ENCODE measurements around the gene SCRN2.

SCRN2 gene

DNA sequence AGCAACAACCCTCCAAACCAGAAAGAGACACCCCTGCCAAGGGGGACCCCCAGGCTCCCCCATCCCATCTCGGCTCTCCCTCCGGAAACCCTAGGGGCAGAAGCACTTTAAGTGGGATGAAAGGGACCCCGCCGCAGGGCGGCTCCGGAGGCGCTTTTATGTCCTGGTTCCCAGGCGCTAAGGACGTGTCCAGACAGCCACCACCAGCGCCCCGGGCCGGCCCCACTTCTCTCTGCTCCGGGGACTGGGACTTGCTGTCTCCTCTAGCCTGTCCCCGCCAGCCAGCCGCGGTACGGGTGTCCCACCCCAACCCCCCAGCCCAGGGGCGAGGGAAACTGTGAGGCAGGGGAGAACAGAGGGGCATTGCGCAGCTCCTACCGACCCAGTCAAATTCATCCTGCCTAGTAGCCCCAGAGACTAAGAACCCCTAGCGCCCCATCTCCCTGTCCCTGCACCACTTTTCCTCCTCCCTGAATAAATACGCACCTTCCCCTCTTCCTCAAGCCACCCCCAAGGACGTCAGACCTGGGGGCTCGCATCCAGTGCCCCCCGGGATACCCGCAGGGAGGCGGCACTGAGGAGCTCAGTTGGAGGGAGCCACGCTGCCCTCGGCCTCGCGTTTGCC is 5.8 kb upstream of the SCRN2 start:
- no peak for DNase-seq (ENCODE audit: low read depth)

DNA sequence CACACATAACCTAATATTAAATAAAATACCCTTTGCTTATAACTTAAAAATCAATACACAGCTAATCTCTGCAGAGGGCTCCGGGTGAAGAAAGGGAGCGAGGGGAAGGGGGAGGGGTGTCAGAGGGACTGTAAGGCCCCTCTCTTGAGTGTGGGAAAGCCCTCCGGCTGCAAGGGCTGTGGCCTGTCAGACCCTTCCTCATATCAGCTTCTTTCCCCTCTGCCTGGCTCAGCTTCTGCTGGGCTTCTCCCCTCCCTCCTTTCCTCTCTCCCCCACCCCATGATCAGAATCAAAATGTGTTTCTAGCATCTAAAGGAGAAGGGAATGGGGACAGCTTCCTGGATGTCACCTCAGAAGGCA is 4.6 kb upstream of the SCRN2 start:
- no peak for DNase-seq (ENCODE audit: low read depth)

DNA sequence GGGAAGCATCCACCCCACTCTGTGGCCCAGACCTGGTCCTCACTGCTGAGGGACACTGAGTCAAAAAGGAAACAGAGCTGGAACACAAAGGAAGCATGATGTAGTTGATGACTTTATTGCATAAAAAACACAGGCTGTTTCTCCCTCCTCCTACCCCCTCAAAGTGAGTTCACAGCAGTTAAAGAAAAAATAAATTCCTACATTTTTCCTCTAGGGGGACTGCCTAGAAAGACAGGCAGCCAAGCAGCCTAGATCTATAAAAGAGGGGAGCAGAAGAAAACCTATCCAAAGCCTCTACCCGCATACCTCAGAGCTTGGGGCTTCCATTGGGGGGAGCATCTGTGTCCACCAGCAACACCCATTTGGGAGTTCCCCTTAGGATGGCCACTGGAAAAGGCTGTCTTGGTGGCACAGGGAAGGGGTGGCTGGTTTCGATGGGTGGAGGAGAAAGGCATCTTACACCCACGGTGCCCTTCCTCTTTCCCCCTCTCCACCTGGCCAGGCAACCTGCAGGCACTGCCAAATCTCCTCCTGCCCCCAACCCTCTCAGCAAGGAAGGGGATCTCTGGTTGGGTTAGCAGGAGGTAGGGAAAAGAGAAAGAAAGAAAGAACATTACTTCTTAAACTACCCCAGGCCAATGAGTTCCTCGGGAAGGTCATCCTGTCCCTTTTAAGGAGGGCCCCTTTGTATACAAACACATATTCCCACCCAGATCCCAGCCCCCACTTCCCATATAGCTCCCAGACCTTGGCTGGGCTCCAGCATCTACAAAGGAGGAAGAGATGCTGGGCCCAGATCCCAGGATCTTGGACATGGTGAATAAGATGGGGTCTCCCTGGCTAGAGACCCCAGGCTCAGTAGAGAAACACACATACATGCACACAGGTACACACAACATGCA is 4.0 kb upstream of the SCRN2 start:
- DNase-seq (ENCODE audit: low read depth): no peak

DNA sequence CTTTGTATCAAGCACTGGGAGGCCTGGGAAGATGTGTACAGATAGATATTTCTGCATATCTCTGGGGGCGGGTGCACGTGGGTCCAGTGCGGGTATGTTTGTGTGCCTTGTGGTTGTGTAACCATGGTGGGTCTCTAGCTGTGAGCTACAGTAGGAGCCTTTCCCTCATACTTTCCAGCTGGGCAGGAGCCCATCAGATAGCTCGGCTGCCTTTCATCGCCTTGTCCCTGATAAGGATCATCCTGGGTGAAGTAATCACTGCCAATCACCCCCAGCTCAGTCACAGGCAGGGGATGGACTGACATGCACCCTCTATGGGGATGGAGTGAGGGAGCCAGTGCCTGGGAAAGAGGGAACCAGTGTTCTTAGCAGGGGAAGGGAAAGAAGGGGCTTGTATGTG is 3.2 kb upstream of the SCRN2 start:
- no peak for DNase-seq (ENCODE audit: low read depth)

DNA sequence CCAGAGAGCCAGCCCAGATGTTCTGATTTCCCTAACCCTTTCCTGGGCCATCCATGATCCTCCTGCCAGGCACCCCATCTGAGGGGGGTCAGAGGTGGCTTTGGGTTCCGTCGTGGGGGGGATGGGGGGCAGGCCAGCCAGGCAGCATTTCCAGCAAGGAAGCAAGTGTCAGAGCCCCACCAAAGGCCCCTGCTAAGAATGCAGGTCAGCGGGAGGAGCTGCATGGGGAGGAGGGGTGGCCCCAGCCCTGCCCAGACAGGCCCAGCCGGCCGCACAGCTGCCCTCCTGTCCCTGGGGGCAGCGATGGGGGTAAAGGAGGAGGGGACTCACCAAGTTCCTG is 2.3 kb upstream of the SCRN2 start:
- no peak for DNase-seq (ENCODE audit: low read depth)

DNA sequence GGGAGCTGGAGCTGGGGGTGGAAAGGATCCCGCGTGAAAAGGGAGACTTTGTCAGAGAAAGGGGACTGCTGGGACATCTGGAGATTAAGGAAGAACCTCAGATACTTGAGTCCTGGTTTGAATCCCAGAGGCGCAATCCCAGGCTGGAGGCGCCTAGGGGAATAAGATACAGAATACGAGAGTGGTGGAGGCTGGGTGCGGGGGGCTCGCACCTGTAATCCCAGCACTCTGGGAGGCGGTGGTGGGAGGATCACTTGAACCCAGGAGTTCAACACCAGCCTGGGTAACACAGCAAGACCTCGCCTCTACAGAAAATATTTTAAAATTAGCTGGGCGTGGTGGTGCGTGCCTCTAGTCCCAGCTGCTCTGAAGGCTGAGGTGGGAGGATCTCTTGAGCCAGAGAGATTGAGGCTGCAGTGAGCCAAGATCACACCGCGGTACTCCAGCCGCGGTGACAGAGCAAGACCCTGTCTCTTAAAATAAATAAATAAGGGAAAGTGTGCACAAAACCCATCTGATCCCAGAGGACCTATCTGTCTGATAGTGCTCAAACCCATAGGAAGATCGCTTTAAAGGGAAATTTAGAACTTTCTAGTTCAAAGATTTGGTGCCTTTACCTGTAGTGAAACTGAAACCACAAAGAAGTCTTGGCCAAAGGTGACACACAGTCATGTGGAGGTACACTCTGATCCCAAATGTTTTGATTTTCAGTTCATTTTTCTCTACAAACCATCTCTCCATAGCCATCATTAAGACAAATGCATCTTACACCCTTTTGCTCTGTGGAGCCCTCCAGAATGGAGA is 617 bp upstream of the SCRN2 start:
- no peak for DNase-seq (ENCODE audit: low read depth)

DNA sequence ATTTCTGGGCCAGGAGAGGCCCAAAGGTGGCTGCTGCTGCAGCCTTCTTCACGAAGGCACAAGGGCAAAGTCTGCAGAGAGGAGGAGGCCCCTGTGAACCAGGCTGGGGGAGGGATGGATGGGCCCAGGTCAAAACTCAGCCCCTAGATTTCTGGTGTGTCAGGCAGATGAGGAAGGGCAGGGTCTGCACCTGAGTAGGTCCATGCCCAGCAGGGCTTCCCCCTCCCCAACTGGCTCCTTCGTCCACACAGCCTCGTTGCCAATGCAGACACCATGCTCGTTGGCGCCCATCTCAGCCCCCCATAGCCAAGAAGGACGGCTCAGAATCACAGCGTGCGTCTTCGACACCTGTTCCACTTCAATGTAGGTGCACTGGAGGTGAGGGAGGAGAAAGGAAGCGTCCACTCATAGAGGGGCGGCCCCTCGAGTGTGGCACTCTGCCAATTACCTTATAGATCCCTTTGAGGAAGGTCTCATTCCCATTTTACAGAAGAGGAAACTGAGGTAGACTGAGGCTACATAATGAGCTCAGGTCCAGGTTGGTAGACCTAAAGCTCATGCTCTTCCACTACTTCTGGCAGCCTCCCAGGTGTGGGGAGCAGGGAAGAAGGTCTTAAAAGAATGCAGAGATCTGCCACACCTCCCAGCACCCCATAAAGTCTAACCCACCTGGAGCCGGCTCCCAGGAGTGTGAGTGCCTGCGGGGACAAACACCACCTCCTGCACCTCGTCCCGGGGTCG is 902 bp downstream of the SCRN2 start:
- DNase-seq (ENCODE audit: low read depth): no peak

DNA sequence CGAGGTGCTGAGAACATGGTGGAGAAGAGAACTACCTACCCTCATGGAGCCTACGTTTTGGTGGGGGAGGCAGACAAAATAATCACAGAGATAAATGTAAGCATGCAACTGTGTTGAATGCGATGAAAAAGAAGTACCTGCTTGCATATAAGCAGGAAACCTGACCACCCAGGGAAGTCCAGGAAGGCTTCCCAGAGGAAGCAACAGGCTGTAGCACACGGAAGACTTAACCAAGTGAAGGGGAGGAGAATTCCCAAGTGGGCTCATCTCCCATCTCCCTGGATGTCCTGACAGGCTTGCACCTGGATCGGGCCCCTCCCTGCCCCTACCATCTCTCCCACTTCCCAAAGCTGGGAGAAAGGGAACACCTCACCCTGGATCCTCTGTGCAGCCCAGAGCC is 2.0 kb downstream of the SCRN2 start:
- DNase-seq (ENCODE audit: low read depth): no peak

DNA sequence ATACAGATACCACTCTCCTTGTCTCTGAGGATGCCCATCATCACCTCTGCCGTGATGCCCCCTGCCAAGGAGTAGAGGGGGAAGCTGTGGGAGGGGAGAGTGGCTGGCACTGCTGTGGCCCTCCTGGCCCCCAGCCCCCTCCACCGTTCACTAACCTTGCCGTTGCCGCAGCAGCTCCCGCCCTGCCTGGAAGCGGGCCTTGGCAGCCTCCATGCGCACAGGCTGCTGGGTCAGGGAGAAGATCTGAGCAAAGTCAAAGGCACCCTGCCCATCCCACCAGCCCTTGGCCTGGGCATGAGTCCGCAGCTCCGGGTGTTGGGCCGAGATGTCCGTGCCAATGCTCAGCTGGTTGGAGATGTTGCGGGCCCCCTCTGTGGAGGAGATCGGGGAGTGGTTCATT is 2.4 kb downstream of the SCRN2 start:
- no peak for DNase-seq (ENCODE audit: low read depth)

DNA sequence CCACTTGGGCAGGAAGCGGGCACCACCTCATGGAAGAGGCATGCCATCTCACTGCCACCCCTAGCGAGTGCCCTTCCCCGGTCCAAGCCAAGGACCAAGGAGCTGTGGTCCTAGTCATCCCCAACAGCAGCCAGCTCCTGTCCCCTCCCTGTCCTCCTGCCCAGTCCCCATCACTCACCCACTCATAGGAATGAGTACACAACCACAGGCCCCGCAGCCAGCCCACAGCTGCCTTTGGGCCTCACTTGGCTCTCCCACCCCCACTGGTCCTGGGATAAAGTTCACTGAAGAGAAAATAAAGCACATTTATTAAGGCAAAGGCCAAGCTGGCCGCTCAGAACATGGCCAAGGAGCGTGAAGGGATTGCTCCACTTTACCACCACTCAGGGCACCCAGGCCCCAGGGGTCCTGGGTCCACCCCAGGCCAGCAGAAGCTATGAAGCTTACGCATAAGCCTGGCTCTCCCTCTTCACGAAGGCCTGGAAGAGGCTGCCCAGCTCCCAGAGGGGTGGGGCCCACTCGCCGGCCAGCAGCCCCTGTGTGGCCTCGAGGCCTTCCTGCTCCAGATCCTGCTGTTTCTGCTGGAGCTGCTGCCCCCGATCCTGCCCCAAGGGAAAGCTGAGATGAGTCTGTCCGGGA is 3.6 kb downstream of the SCRN2 start:
- no peak for DNase-seq (ENCODE audit: low read depth)

DNA sequence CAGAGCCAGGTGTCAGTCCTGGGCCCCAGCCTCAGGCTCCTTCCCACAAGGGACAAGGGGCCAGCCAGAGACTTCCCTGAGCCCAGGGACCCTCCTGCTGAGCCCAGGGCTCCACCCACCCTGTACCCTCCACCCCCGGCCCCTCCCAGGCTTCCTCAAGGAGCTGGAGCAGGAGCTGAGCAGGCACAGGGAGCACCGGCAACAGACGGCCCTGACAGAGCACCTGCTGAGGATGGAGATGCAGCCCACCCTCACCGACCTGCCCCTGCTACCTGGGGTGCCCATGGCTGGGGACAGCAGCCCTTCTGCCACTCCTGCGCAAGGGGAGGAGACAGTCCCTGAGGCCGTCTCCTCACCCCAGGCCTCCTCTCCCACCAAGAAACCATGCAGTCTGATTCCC is 4.5 kb downstream of the SCRN2 start:
- no peak for DNase-seq (ENCODE audit: low read depth)

DNA sequence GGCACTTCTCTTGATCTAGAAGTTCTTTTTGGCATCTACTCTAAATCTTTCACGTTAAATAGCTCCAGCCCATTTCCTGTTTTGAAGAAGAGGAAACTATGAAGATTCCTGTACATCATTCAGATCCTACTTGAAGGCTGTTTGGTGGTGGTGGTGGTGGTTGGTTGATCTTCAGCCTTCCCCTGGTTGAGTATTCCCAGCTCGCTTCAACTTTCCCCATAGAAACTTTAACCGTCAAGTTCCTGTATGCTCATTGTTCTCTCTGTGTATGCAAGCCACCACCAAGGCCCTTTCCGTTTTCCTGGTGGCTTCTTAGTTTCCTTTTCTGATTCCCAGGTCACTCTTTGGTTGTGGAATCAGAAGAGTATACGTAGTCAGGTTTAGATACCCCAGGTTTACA is 6.3 kb downstream of the SCRN2 start:
- no peak for DNase-seq (ENCODE audit: low read depth)

DNA sequence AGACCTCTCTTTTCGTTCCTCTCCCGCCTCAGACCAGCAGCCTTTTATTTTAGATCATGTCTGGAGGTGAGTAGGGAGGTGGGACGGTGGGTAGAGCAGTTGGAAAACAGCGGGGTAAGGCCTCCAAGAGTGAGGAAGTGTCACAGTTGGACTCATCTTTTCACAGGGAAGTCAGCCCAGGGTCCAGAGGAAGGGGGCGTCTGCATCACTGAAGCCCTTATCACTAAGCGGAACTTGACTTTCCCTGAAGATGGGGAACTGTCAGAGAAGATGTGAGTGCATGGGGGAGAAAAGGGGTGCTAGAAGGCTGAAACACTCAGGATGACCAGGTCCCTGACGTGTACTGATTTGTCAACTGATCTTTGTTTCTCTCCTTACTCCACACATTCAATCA is 9.1 kb downstream of the SCRN2 start:
- DNase-seq (ENCODE audit: low read depth): no peak

DNA sequence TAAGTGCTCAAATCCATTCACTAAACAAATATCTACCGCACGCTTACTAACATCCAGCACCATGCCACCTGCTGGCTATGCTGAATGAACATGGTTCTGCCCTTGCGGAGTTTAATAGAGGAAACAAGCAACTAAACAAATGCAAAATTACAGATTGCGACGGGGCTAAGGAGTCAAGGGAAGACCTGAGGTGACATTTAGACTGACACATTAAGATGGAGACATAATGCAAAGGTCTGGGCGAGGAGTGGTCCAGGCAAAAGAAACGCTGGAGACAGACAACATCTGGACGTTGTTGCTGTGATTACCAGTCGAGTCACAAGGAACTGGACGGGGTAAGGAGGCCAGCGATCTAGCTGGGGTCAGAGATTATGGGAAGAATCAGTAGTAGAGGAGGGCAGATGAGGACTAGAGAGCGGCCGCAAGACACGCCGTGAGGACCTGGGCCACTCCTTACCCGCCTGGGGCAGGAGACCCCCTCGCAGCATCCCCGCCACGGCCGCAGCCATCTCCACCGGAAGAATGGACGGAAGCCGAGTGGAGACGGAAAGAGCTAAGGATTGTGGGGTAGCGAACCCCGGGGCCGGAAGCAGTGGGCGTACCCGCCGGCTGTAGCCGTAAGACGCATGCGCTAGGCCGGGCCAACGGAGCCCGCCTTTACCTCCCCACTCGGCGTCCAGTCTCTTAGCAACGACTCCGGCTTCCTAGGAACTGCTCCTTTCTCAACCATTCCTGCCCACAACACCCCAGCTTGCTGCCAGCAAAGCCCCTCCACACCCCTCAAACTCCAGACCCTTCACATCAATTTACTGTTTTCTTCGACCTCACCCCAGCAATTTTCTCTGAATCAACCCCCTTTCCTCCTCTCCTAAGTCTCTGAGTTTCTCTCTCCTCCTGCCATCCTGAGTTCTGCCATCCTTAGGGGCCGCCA is 9.8 kb downstream of the SCRN2 start, which contains the start of the genes LRRC46 and MRPL10:
LRRC46 (plus strand) TSS at position 668 of the 931 bp plus-strand sequence. CDS start 320 bp downstream, outside the sequence.
MRPL10 (minus strand) TSS at position 539 of the 931 bp plus-strand sequence; CDS start at position 509, 30 bp downstream.
- DNase-seq (ENCODE audit: low read depth): peak; percentile 88

DNA sequence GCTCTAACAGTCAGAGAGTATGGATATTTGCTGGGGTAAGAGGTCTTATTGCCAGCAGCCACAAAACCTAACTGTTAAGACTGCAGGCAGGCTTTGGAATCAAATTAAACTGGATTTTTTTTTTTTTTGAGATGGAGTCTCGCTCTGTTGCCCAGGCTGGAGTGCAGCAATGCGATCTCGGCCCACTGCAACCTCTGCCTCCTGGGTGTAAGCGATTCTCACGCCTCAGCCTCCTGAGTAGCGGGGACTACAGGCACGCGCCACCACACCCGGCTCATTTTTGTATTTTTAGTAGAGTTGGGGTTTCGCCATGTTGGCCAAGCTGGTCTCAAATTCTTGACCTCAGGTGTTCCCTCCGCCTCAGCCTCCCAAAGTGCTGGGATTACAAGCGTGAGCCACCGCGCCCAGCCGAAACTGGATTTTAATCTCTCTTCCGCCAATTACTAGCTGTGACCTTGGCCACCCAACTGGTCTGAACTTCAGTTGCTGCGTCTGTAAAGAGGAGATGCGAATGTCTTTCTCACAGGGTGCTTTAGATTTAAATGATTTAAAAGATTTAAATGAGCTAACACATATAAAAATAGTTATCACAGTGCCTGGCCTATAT is 10.6 kb downstream of the SCRN2 start:
- no peak for DNase-seq (ENCODE audit: low read depth)

DNA sequence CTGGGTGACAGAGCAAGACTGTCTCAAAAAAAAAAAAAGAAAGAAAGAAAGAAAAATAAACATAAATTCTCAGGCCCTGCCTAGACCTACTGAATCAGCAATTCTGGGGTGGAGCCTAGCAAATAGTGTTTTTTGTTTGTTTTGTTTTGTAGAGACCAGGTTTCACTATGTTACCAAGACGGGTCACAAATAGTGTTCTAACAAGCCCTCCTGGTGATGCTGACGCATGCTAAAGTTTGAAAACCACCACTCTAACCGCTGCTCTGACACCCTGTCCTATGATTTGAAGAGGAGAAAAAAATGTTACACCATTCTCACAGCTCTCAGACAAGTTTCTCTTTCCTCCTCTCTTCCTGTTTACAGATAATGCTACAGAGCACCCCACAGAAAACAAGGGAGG is 11.2 kb downstream of the SCRN2 start:
- no peak for DNase-seq (ENCODE audit: low read depth)

DNA sequence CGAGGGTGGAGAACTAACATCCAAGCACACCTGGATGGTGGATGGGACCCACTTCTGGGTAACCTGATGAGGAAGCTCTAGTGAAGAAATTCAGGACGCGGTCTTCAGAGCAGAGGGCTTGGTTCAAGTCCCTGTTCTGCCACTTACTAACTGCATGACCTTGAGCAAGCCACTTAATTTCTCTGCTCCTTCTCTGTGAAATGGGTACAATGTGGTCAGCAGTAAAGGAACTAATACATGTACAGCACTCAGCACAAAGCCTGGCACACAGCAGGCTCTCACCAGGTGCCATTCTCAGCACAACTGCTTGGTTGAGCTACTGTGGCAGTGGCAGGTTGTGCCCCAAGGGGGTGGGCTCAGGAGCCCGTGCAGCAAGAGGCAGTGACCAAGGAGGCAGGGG is 17.6 kb downstream of the SCRN2 start:
- DNase-seq (ENCODE audit: low read depth): no peak

DNA sequence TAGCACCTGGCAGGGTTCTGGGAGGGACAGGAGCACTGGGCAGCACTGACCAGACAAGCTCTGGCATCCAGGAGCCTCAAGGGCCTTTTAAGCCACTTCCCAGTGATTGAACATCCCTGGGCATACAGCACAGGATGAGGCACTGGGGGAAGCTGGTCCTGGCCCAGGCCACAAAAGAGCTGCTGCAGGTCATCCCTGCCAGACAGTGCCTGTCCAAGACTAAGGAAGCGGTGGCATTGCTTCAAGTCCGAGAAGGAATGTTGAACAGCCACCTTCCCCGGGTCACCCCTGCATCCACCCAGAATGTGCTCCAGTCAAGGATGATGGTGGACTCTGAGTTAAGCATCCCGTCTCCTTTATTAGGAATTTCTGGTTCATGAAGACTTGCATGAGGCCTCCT is 18.3 kb downstream of the SCRN2 start:
- no peak for DNase-seq (ENCODE audit: low read depth)

DNA sequence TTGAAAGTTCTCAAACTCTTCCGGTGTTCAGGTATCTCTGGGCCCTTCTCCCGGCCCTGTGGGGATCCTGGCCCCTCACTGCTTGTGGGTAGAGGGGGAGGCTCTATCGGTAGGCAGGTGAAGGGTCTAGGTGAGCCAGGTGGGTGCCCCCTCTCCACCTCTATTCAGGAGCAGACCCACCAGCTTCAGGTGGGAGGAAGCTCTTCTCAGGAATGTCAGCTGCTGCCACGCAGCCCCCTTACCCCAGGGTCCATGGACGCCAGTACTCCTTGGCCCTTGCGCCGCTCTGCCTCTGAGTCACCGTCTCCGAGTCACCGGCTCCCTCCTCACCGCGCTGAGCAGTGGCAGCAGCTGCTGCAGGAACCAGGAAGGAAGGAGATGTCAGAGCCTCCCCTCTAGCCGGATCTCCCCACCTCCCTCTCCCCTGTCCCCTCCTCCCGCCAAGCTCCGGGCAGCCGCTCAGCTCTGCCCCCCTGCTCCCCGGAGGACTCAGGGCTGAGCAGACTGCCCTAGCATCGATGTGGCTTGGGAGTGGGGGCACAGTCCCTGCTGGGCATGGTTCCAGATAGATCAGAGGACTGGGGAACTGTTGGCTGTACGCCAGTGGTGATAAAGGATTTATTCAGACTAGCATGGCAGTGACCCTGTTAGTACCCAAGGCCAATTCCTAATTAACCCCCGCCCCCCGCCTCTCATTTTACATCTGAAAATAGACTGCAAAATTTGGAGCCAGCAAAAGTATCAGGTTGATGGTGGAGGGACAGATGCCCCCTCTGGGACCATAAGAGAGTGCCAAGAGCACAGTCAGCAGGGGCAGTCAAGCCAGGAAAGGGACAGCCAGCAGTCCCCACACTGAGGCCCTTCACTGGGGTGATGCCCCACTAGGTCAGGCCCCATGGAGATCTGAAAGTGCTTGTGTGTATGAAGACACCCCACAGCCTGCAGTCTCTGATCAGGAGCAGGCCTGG is 19.4 kb downstream of the SCRN2 start, which contains the start of gene OSBPL7:
OSBPL7 (minus strand) TSS at position 371 of the 968 bp plus-strand sequence. CDS start 1,516 bp downstream, outside the sequence.
- peak; percentile 58 for DNase-seq (ENCODE audit: low read depth)
